IMR-90 (cell line): Measurements from ENCODE around the gene OVCH1. TPM values are rescaled to one million over a fixed set of nuclear protein-coding genes. Genes with fewer than 3 reads are reported as not detected.

Experiments used
- ATAC-seq: fragments of 200-7000 bp; cut with Tn5 transposase; 2 replicates; pipeline ENCODE4 v1.9.1; 2020; ENCODE audit warnings: low read depth, mild to moderate bottlenecking, moderate library complexity
- BruUV-seq: library from RNA; stranded (reverse); fragments of 400-500 nt; replicated peaks from 2 replicates; lab custom pipeline; 2021; lab: Mats Ljungman, UMichigan
- CTCF ChIA-PET: fragments of 300-600 bp; formaldehyde crosslinking; extraction: SDS; loops from one replicate; lab custom pipeline; 2021; ENCODE audit warnings: antibody characterized with exemption; lab: Yijun Ruan, JAX
- POLR2A ChIA-PET: fragments of 300-600 bp; sonication (Branson Sonifier 250); formaldehyde crosslinking; loops from one replicate; lab custom pipeline; 2022; ENCODE audit warnings: antibody characterized with exemption; ENCODE audit not compliant: unreplicated experiment; lab: Charles Lee
- DNase-seq: peaks from one replicate; pipeline ENCODE4 v3.0.0; 2013
- H2AFZ ChIP-seq: replicated peaks from 2 replicates; pipeline ENCODE3; 2013; ENCODE audit warnings: low read length, mild to moderate bottlenecking; ENCODE audit not compliant: poor library complexity
- H2AK5ac ChIP-seq: 2 replicates; pipeline ENCODE4 v1.6.1; 2013; ENCODE audit warnings: low read depth, low read length, inconsistent platforms
- H2AK9ac ChIP-seq: replicated peaks from 2 replicates; pipeline ENCODE3; 2013; ENCODE audit warnings: mild to moderate bottlenecking, low read depth, low read length, moderate library complexity; ENCODE audit not compliant: poor library complexity
- H2BK120ac ChIP-seq: 2 replicates; pipeline ENCODE4 v1.6.1; 2013; ENCODE audit warnings: low read depth, low read length, inconsistent platforms
- H2BK15ac ChIP-seq: 3 replicates; pipeline ENCODE4 v1.6.1; 2013; ENCODE audit warnings: low read depth, low read length, inconsistent platforms
- H2BK20ac ChIP-seq: 2 replicates; pipeline ENCODE4 v1.6.1; 2013; ENCODE audit warnings: low read depth, mild to moderate bottlenecking, inconsistent platforms, low read length, moderate library complexity
- H2BK5ac ChIP-seq: 2 replicates; pipeline ENCODE4 v1.6.1; 2013; ENCODE audit warnings: mild to moderate bottlenecking, low read depth, low read length, inconsistent platforms; ENCODE audit not compliant: poor library complexity, severe bottlenecking
- H3K14ac ChIP-seq: replicated peaks from 2 replicates; pipeline ENCODE4 v1.6.1; 2013; ENCODE audit warnings: low read depth, low read length, inconsistent platforms
- H3K18ac ChIP-seq: 2 replicates; pipeline ENCODE4 v1.6.1; 2013; ENCODE audit warnings: low read depth, low read length, control low read depth
- H3K23ac ChIP-seq: 2 replicates; pipeline ENCODE4 v1.6.1; 2013; ENCODE audit warnings: low read depth, low read length, inconsistent platforms
- H3K27ac ChIP-seq: 2 replicates; pipeline ENCODE4 v1.5.1; 2013; ENCODE audit warnings: mild to moderate bottlenecking, control low read depth, low read length; ENCODE audit not compliant: insufficient read depth
- H3K27me3 ChIP-seq: 2 replicates; pipeline ENCODE4 v1.6.1; 2013; ENCODE audit warnings: low read length; ENCODE audit not compliant: control insufficient read depth, insufficient read depth
- H3K36me3 ChIP-seq: 2 replicates; pipeline ENCODE4 v1.6.1; 2013; ENCODE audit warnings: low read length, mixed read lengths; ENCODE audit not compliant: control insufficient read depth, insufficient read depth
- H3K4ac ChIP-seq: 2 replicates; pipeline ENCODE4 v1.6.1; 2013; ENCODE audit warnings: low read depth, low read length, inconsistent platforms
- H3K4me1 ChIP-seq: 2 replicates; pipeline ENCODE4 v1.6.1; 2013; ENCODE audit warnings: low read length, mixed read lengths; ENCODE audit not compliant: control insufficient read depth, insufficient read depth
- H3K4me2 ChIP-seq: 2 replicates; pipeline ENCODE4 v1.6.1; 2013; ENCODE audit warnings: low read depth, mild to moderate bottlenecking, control low read depth, low read length, moderate library complexity
- H3K4me3 ChIP-seq: 2 replicates; pipeline ENCODE4 v1.5.1; 2013; ENCODE audit warnings: low read depth, mild to moderate bottlenecking, control low read depth, low read length, moderate library complexity; ENCODE audit not compliant: insufficient read depth
- H3K56ac ChIP-seq: 2 replicates; pipeline ENCODE4 v1.6.1; 2013; ENCODE audit warnings: low read length, inconsistent platforms; ENCODE audit not compliant: insufficient read depth; ENCODE audit errors: extremely low read depth
- H3K79me1 ChIP-seq, 2 experiments: 2 replicates each; pipeline ENCODE4 v1.6.1; 2013; ENCODE audit warnings: low read length in 2 of 2, inconsistent platforms in 1 of 2, low read depth in 1 of 2
- H3K9ac ChIP-seq: 2 replicates; pipeline ENCODE4 v1.6.1; 2013; ENCODE audit warnings: low read depth, low read length, control low read depth
- H3K9me1 ChIP-seq: 2 replicates; pipeline ENCODE4 v1.6.1; 2013; ENCODE audit warnings: low read length, inconsistent platforms; ENCODE audit not compliant: insufficient read depth
- H3K9me3 ChIP-seq: 2 replicates; pipeline ENCODE4 v1.6.1; 2013; ENCODE audit warnings: low read length; ENCODE audit not compliant: control insufficient read depth, insufficient read depth
- H4K20me1 ChIP-seq: 2 replicates; pipeline ENCODE4 v1.6.1; 2013; ENCODE audit warnings: low read length, inconsistent platforms; ENCODE audit not compliant: insufficient read depth
- H4K5ac ChIP-seq: 2 replicates; pipeline ENCODE4 v1.6.1; 2013; ENCODE audit warnings: mild to moderate bottlenecking, low read depth, low read length, control low read depth
- H4K8ac ChIP-seq, 2 experiments: 2 replicates each; pipeline ENCODE4 v1.6.1; 2013; ENCODE audit warnings: low read depth in 2 of 2, low read length in 2 of 2, control low read depth in 1 of 2, inconsistent platforms in 1 of 2
- H4K91ac ChIP-seq: 2 replicates; pipeline ENCODE4 v1.6.1; 2013; ENCODE audit warnings: low read depth, low read length, inconsistent platforms; ENCODE audit not compliant: insufficient read depth
- BHLHE40 ChIP-seq: fragments of 150-350 bp; IDR thresholded peaks from 2 replicates; pipeline ENCODE4 v1.6.1; 2016; ENCODE audit warnings: mild to moderate bottlenecking, low read depth, low read length
- CEBPB ChIP-seq: IDR thresholded peaks from 2 replicates; pipeline ENCODE4 v1.6.1; 2012; ENCODE audit warnings: low read depth, low read length, improper control_type of control experiment
- CHD1 ChIP-seq: IDR thresholded peaks from 2 replicates; pipeline ENCODE4 v1.6.1; 2012; ENCODE audit warnings: low read depth, low read length, improper control_type of control experiment
- CTCF ChIP-seq: conservative IDR thresholded peaks from 2 replicates; pipeline ENCODE4 v1.5.1; 2012; ENCODE audit warnings: mild to moderate bottlenecking, low read depth, low read length, improper control_type of control experiment
- ELK1 ChIP-seq: fragments of 150-350 bp; IDR thresholded peaks from 2 replicates; pipeline ENCODE4 v1.6.1; 2016; ENCODE audit warnings: low read depth, mild to moderate bottlenecking, low read length, moderate library complexity, borderline replicate concordance
- FOS ChIP-seq: fragments of 150-350 bp; IDR thresholded peaks from 2 replicates; pipeline ENCODE4 v1.6.1; 2016; ENCODE audit warnings: low read depth, low read length
- MAFK ChIP-seq: IDR thresholded peaks from 2 replicates; pipeline ENCODE4 v1.6.1; 2012; ENCODE audit warnings: low read depth, low read length, improper control_type of control experiment
- MAZ ChIP-seq: IDR thresholded peaks from 2 replicates; pipeline ENCODE4 v1.6.1; 2012; ENCODE audit warnings: low read depth, mild to moderate bottlenecking, low read length, improper control_type of control experiment, moderate library complexity, borderline replicate concordance
- MXI1 ChIP-seq: IDR thresholded peaks from 2 replicates; pipeline ENCODE4 v1.6.1; 2012; ENCODE audit warnings: low read depth, mild to moderate bottlenecking, low read length, moderate library complexity, borderline replicate concordance
- NFE2L2 ChIP-seq: fragments of 150-350 bp; IDR thresholded peaks from 2 replicates; pipeline ENCODE4 v1.6.1; 2016; ENCODE audit warnings: low read depth, mild to moderate bottlenecking, low read length
- POLR2A ChIP-seq: IDR thresholded peaks from 2 replicates; pipeline ENCODE4 v1.6.1; 2012; ENCODE audit warnings: mild to moderate bottlenecking, low read depth, low read length
- RAD21 ChIP-seq: IDR thresholded peaks from 2 replicates; pipeline ENCODE4 v1.6.1; 2012; ENCODE audit warnings: low read length, improper control_type of control experiment
- RCOR1 ChIP-seq: IDR thresholded peaks from 2 replicates; pipeline ENCODE4 v1.6.1; 2012; ENCODE audit warnings: mild to moderate bottlenecking, low read length, improper control_type of control experiment; ENCODE audit not compliant: insufficient replicate concordance
- SMC3 ChIP-seq: fragments of 150-350 bp; IDR thresholded peaks from 2 replicates; pipeline ENCODE4 v1.6.1; 2016; ENCODE audit warnings: low read depth, mild to moderate bottlenecking, antibody characterized with exemption, low read length, moderate library complexity
- USF2 ChIP-seq: fragments of 150-350 bp; IDR thresholded peaks from 2 replicates; pipeline ENCODE4 v1.6.1; 2017; ENCODE audit warnings: mild to moderate bottlenecking, antibody characterized with exemption, low read length, low read depth
- WGBS, 2 experiments: methylation state at CpG; one replicate each; pipeline versions ENCODE4 v1.1.5 to v1.1.7; 2013; ENCODE audit warnings: missing lambda C conversion rate in 2 of 2; ENCODE audit not compliant: insufficient read length in 1 of 2; ENCODE audit errors: extremely low coverage in 2 of 2; 5-methylcytosine and 5-hydroxymethylcytosine counted together
- dilution Hi-C: fragments of 300-500 bp; cut with HindIII; formaldehyde crosslinking; loops from one replicate; pipeline ENCODE4 v1.14.3; 2018; ENCODE audit warnings: low sequenced_read_pairs; ENCODE audit not compliant: unreplicated experiment
- in situ Hi-C: fragments of 300-500 bp; cut with MboI; formaldehyde crosslinking; loops from 3 replicates; pipeline ENCODE4 v1.14.3; 2019; ENCODE audit warnings: low sequenced_read_pairs, inconsistent platforms, mixed read lengths
- intact Hi-C: fragments of 100-400 bp; cut with micrococcal nuclease; formaldehyde crosslinking; loops from 2 replicates; pipeline ENCODE4 v1.10.0; 2022
- polyA plus RNA-seq, 3 experiments: library from polyadenylated mRNA; depleted of rRNA; stranded (reverse); fragments of >200 nt; gene quantifications; 2 replicates each; pipeline ENCODE4 v1.2.3, GENCODE V29; 2012; ENCODE audit warnings: low replicate concordance in 1 of 3
- total RNA-seq: library from RNA; depleted of rRNA; stranded (reverse); fragments of >200 nt; gene quantifications from 2 replicates; pipeline ENCODE4 v1.2.3, GENCODE V29; 2012

Gene OVCH1
- total and polyA plus RNA-seq, 2 of the 4 experiments (the other 2 are of a cell fraction): 0.05 to 0.18 TPM

GRCh38 chr12:29430716-29431044 is 66.8 kb downstream of the OVCH1 start:
- ChIA-PET POLR2A (no interaction called here), CTCF (no interaction called here)
- no peak overlapping the region for H3K56ac ChIP-seq
- H3K9ac ChIP-seq: no peak overlapping the region
- no peak overlapping the region for H2AK5ac ChIP-seq
- TF ChIP-seq USF2 (no peak), CTCF (no peak), NFE2L2 (no peak), MAZ (no peak), BHLHE40 (no peak), RCOR1 (no peak), CHD1 (no peak), FOS (no peak), CEBPB (no peak), MAFK (no peak), ELK1 (no peak), SMC3 (no peak), RAD21 (no peak), MXI1 (no peak), POLR2A (no peak)
- no peak overlapping the region for H4K91ac ChIP-seq
- H2AFZ ChIP-seq: no peak overlapping the region
- H2BK15ac ChIP-seq: no peak overlapping the region; the same call in 2 of the 3 replicates
- no peak overlapping the region for H2AK9ac ChIP-seq
- no peak overlapping the region for H4K5ac ChIP-seq
- no peak for DNase-seq
- dilution Hi-C loops (no loop called here), in situ Hi-C loops (no loop called here), intact Hi-C loops (no loop called here)
- no peaks in the 10 kb centered on the region for H3K36me3 ChIP-seq
- H3K14ac ChIP-seq: no peak overlapping the region
- ATAC-seq: no peak
- H3K9me3 ChIP-seq: no peaks in the 10 kb centered on the region
- H2BK20ac ChIP-seq: no peak overlapping the region
- no peak overlapping the region for H3K4me2 ChIP-seq
- H4K8ac ChIP-seq: no peak overlapping the region
- no peaks in the 10 kb centered on the region for H3K4me1 ChIP-seq
- WGBS, 2 experiments: no CpG with 5 or more reads among the region's 2 CpGs
- no peaks in the 10 kb centered on the region for H4K20me1 ChIP-seq
- H2BK5ac ChIP-seq: no peak overlapping the region
- no peak overlapping the region for H3K4ac ChIP-seq
- no peak overlapping the region for H3K4me3 ChIP-seq
- no peak overlapping the region for H2BK120ac ChIP-seq
- no peaks in the 10 kb centered on the region for H3K27me3 ChIP-seq
- no peak overlapping the region for H3K27ac ChIP-seq
- no TSS peak for BruUV-seq
- H3K18ac ChIP-seq: no peak overlapping the region
- H3K23ac ChIP-seq: no peak overlapping the region
- no peaks in the 10 kb centered on the region for H3K79me1 ChIP-seq
- no peaks in the 10 kb centered on the region for H3K9me1 ChIP-seq
